Inflammatory macrophage treated with lipopolysaccharide for 1 hour (primary cell): ENCODE data around the gene SCFD2.
A peak's percentile ranks its signal among the peaks of the same experiment; 100 is the strongest.
"Not testable (repeated sequence)": the region's sequence is repeated elsewhere in the genome, so short reads cannot be mapped to it uniquely, and the experiment has no call there.

Experiments used
- DNase-seq, 2 donors: peaks; one replicate each; pipeline ENCODE4 v3.0.0-alpha.2; 2020 to 2022

The SCFD2 gene

DNA sequence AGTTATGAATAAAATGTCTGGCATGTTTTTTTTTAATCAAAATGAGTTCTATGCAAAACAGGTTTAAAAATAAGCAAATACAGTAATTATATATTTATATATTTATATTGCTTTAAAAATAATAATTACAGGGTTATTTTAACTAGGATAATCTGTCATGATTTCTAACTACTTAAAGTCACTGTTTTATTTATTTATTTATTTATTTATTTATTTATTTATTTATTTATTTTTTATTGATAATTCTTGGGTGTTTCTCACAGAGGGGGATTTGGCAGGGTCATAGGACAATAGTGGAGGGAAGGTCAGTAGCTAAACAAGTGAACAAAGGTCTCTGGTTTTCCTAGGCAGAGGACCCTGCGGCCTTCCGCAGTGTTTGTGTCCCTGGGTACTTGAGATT is 129.2 kb downstream of the SCFD2 start:
- not testable (repeated sequence) for DNase-seq

DNA sequence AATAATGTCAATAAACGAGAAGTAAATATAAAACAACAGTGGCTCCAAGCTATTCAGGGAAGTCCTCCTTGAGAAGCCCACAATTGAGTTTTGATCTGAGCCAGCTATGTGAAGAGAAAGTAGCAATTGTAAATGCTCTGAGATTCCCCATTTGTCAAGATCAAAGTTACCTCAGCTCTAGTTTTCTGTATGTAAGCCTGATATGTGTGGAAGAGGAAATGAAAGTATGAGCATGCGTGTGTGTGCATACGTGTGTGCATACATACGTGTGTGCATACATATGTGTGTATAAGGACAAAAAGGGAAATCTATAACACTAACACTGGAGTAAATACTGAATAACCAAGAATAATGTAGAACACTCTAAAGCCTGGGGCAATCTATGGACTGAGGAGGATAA is 130.3 kb downstream of the SCFD2 start:
- DNase-seq, result no peak

- no peak for DNase-seq
Observed at GRCh38 chr4:53234669-53235068, 131.2 kb downstream of the SCFD2 start.

- no peak for DNase-seq
Observed at GRCh38 chr4:53234111-53234510, 131.8 kb downstream of the SCFD2 start.

DNA sequence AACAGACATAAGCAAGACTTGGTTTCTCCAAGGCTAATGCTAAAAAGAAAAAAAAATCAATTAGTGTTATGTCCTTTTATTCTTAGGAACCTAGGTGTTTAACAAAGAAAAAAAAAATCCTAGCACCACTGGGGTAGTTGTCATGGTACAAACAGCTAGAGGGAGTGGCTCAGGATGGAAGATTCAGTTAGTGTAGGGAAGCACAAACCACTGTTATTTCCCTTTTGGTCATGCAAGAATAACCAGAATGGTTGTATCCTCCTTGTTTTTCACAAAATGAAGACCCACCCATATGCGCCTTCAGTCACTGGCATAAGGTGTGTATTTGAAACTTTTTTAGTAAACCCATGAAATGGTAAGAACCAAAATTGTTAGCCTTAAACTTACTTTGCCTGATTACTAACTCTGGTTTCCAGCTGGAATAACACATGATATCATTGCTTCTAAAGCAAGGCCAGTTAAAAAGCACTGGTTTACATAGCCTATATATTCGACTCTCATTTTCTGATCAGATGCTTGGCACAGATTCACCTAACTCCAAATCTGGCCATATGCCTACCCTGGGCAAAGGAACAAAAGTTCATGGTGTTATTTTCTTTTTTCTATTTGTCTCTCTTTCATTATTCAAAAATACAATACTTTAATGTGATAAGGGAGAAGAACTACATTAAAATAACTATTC is 132.6 kb downstream of the SCFD2 start:
- DNase-seq, result no peak

DNA sequence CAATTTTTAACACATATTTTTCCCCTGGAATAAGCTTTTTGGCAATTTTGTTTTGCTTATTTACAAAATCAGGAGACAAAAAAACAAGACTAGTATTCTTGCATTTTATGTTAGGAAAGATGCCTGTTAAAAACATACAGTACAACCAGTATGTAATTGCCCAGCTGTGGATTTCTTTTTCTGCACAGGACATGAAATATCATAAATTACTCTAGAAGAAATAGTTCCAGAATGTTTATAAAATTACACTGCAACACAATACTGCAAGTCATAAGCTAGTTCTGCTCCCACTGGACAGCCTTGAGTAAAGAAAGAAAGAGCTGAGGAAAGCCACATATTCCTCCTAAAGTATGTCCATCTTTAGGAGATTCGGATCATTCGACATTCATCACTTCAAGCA is 133.5 kb downstream of the SCFD2 start:
- no peak for DNase-seq

DNA sequence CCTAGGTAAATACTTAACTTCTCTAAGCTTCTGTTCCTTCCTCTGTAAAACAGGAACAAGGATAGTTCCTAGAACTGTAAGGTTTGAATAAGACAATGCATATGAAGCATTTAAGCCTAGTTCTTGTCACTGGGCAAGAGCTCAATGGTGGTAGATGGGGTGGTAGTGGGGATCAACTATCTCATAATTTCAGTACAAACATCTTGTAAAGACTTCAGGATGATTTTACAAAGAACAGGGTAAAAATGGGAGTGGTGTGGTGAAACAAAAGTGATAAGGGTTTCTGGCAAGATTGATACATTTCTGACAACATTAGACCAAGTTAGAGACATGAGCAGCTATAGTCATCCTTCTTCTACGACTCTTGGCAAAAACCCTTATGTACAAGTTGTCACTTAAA is 137.8 kb downstream of the SCFD2 start:
- no peak for DNase-seq

GRCh38 chr4:53227451-53227850 is 138.4 kb downstream of the SCFD2 start:
- no peak for DNase-seq

- DNase-seq, result no peak
Observed at GRCh38 chr4:53221832-53222480, 143.9 kb downstream of the SCFD2 start.

- not testable (repeated sequence) for DNase-seq
Observed at GRCh38 chr4:53219148-53219547, 146.7 kb downstream of the SCFD2 start.

- DNase-seq, result no peak
Observed at GRCh38 chr4:53208753-53209152, 157.1 kb downstream of the SCFD2 start.

- no peak for DNase-seq
Observed at GRCh38 chr4:53205970-53206369, 159.9 kb downstream of the SCFD2 start.

GRCh38 chr4:53199356-53199755 is 166.5 kb downstream of the SCFD2 start:
- no peak for DNase-seq

- DNase-seq, result no peak
Observed at GRCh38 chr4:53197772-53198142, 168.1 kb downstream of the SCFD2 start.

DNA sequence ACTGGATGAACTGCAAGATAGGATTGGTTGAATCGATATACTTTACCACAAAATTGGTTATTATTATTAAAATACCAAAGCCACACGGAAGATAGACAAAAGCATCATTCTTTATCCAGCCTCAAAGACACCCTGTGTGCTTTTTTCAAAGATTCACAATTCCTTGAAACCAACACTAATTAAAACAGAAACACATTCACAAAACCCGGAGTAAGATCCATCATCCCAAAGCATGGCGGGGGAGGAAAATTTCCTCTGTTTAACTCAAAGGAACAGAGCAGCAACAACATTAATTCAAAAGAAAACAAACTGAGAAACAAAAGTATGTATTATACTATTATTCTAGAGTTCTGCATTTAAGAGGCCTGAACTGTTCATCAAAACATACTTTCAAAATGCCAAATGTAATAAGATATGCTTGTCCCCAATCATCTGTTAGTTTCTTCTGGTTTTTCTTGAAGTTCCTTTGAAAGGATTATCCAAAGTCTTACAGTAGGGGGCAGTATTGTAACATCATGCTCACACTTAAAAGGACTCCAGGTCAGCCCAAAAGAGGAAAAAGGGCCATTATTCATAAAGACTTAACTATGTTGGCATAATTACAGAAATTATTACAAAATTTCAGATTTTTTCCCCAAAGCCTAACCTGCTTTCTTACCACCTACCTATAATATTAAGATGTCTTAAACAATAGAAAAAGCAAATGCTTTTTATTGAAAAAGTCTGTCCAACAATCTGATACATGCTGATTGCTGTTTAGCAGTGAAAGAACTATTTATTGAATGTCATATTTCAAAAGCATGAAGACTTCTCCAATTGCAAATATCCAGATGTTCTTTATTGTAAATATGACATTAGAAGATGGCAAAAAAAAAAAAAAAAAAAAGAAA is 168.7 kb downstream of the SCFD2 start:
- peak; percentile 42 to 90 for DNase-seq

- DNase-seq, result no peak
Observed at GRCh38 chr4:53195815-53196661, 169.8 kb downstream of the SCFD2 start.

DNA sequence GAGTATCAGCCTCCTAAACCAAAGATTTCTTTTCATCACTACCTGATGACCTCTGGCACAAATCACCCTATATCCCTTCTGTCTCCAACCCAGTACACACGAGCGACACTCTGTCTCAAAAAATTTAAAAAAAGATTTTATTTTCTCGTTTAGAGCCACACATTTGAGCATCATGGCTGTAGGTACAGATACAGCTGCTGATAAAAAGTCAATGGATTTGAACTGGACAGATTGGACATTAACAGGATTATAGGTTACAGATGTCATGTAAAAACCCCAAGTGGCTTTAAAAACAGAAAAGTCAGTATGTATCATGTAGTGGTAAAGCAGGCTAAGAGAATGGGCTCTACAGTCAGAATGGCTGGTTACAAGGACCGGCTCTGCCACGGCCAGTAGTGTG is 171.1 kb downstream of the SCFD2 start:
- DNase-seq, result no peak

GRCh38 chr4:53193111-53193510 is 172.8 kb downstream of the SCFD2 start:
- DNase-seq, result no peak

DNA sequence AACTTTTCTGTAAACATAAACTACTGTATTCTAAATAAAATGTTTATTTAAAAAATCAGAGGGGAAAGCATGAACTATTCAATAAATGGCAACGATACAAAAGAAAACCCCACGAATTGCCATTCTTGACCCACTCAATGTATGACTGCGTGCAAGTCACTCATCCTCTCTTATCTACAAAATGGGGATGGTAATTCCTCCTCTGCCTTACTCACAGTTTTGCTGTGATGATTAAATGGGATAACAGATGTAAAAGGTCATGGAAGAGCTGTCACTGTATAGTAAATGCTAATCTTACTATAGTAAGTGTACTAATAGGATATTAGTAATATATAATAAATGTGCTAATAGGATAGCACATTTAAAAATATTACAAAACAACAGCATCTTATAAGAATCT is 173.4 kb downstream of the SCFD2 start:
- DNase-seq, result no peak

DNA sequence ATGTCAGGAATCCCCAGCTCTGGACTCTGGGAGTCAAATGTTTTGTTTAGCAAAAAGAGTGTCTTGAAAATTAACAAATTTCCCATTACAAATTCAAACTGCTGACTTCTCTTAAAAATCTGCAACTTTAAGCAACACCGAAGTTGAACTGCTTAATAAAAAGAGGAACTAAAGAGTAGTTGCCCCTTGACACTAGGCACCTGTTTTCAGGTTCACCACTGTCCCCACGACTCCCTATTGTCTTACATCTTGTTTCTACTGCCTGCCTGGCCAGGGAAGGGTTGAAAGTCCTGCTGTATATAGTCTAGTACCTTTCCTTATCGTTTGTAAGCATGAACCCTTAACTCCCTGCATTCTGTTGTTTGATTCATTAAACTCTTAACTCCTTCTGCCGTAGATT is 173.9 kb downstream of the SCFD2 start:
- no peak for DNase-seq

- DNase-seq, result no peak
Observed at GRCh38 chr4:53189011-53189410, 176.8 kb downstream of the SCFD2 start.

- no peak for DNase-seq
Observed at GRCh38 chr4:53186714-53187358, 179.0 kb downstream of the SCFD2 start.
